Measurements from ENCODE around the gene EFL1.

GRCh38 chr15:82130248-82130647 lies 132.3 kb downstream of the EFL1 start:
- TF ChIP-seq CTCF (IDR thresholded peaks at IDR 0.05): no peak
- TF ChIP-seq POLR2A (IDR thresholded peaks at IDR 0.05): no peak

Data from uterus (tissue), 2 donors.